Measurements from ENCODE around the gene CUL2. TPM values are rescaled to one million over a fixed set of nuclear protein-coding genes. Genes with fewer than 3 reads are reported as not detected.

CUL2 gene
- total and polyA plus RNA-seq, 8 donors = 2.3 to 31.9 (median 9.2) TPM

DNA sequence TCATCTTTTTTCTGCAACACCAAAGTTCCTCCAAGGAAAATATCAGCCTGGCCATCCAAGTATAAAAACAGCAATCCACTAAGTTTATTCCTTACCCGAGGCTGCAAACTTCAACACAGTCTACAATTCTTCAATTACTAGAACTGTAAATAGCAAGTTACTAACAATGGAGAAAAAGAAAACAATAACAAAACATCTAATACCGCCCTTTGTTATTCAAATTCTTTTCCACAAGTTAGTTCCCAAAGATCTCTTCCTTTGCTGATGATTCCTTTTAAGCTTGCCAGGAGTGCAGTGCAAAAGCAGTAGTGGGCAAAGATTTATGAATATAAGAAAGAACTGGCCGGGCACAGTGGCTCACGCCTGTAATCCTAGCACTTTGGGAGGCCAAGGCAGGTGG, 86.2 kb downstream of the CUL2 start:
- 84 to 91% (median 87%) methylated on average over 4 of the region's 4 CpGs for WGBS, 5 donors
- H3K9me3 ChIP-seq = no peaks in the 10 kb centered on the region
- H3K27me3 ChIP-seq = no peaks in the 10 kb centered on the region
- DNase-seq = no peak
- intact Hi-C loops (cut with DNase I; ENCODE audit: low total_unique reads) = no loop called here
- no peak overlapping the region for H3K27ac ChIP-seq
- peaks cover 0 to 6% (median 2%) of the 10 kb centered on the region in 4 donors for H3K4me1 ChIP-seq
- peaks cover 4 to 20% (median 14%) of the 10 kb centered on the region in 4 donors for H3K36me3 ChIP-seq
- H3K4me3 ChIP-seq = no peak overlapping the region
- TF ChIP-seq EP300 (IDR thresholded peaks at IDR 0.05) (no peak), POLR2AphosphoS5 (IDR thresholded peaks at IDR 0.05) (no peak), POLR2A (IDR thresholded peaks at IDR 0.05) (no peak)
- TF ChIP-seq, protein P1, sequence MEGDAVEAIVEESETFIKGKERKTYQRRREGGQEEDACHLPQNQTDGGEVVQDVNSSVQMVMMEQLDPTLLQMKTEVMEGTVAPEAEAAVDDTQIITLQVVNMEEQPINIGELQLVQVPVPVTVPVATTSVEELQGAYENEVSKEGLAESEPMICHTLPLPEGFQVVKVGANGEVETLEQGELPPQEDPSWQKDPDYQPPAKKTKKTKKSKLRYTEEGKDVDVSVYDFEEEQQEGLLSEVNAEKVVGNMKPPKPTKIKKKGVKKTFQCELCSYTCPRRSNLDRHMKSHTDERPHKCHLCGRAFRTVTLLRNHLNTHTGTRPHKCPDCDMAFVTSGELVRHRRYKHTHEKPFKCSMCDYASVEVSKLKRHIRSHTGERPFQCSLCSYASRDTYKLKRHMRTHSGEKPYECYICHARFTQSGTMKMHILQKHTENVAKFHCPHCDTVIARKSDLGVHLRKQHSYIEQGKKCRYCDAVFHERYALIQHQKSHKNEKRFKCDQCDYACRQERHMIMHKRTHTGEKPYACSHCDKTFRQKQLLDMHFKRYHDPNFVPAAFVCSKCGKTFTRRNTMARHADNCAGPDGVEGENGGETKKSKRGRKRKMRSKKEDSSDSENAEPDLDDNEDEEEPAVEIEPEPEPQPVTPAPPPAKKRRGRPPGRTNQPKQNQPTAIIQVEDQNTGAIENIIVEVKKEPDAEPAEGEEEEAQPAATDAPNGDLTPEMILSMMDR (IDR thresholded peaks at IDR 0.05) = no peak

DNA sequence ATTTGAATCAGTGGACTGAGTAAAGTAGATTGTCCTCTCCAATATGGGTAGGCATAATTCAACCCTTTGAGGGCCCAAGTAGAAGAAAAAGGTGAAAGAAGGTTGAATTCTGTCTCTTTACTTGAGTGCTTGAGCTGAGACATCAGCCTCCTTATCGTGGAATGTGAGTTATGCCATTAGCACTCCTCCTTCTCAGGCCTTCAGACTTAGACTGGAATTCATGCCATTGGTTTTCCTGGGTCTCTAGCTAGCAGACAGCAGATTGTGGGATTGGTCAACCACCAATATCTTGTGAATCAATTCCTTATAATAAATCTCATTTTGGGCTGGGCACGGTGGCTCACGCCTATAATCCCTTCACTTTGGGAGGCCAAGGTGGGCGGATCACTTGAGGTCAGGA, 89.2 kb downstream of the CUL2 start:
- no peak for TF ChIP-seq POLR2AphosphoS5 (IDR thresholded peaks at IDR 0.05)
- no peak for TF ChIP-seq EP300 (IDR thresholded peaks at IDR 0.05)
- no peak for TF ChIP-seq POLR2A (IDR thresholded peaks at IDR 0.05)
- TF ChIP-seq, protein P1 (IDR thresholded peaks at IDR 0.05) = no peak
- DNase-seq = no peak
- H3K4me1 ChIP-seq = peaks cover 0 to under 1% (median 0%) of the 10 kb centered on the region in 4 donors
- H3K9me3 ChIP-seq = no peaks in the 10 kb centered on the region
- peaks cover 0 to 11% (median 2%) of the 10 kb centered on the region in 4 donors for H3K36me3 ChIP-seq
- WGBS, 5 donors = 92 to 99% (median 97%) methylated on average over 4 of the region's 4 CpGs
- intact Hi-C loops (cut with DNase I; ENCODE audit: low total_unique reads) = no loop called here
- H3K27ac ChIP-seq = no peak overlapping the region
- H3K4me3 ChIP-seq = no peak overlapping the region
- no peaks in the 10 kb centered on the region for H3K27me3 ChIP-seq

DNA sequence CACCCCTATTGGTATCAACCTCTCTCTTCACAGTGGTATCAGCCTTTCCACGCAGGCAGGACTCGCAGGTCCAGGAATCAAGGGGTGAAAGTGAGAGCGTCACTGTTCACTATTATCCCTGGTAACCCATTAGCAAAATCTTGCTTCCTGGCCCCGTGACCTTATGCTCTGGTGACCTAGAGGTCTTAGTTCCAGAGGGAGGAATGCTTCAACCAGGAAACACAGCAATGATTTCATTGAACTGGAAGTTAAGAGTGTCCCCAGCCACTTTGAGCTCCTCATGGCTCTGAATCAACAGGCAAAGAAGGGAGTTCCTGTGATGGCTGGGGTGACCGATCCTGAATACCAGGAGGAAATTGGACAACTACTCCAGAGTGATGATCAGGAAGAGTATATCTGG, 90.6 kb downstream of the CUL2 start:
- Histone ChIP-seq H3K4me3 (no peak overlapping the region), H3K27ac (no peak overlapping the region), H3K36me3 (peaks cover 0 to 4% (median under 1%) of the 10 kb centered on the region in 4 donors), H3K4me1 (peaks cover 0 to 6% (median 4%) of the 10 kb centered on the region in 4 donors), H3K27me3 (no peaks in the 10 kb centered on the region), H3K9me3 (no peaks in the 10 kb centered on the region)
- WGBS, 5 donors = 86 to 96% (median 91%) methylated on average over 5 of the region's 5 CpGs
- DNase-seq = no peak
- intact Hi-C loops (cut with DNase I; ENCODE audit: low total_unique reads) = no loop called here
- TF ChIP-seq POLR2AphosphoS5 (IDR thresholded peaks at IDR 0.05) (no peak), POLR2A (IDR thresholded peaks at IDR 0.05) (no peak), EP300 (IDR thresholded peaks at IDR 0.05) (no peak)
- TF ChIP-seq, protein P1 (IDR thresholded peaks at IDR 0.05) = no peak

DNA sequence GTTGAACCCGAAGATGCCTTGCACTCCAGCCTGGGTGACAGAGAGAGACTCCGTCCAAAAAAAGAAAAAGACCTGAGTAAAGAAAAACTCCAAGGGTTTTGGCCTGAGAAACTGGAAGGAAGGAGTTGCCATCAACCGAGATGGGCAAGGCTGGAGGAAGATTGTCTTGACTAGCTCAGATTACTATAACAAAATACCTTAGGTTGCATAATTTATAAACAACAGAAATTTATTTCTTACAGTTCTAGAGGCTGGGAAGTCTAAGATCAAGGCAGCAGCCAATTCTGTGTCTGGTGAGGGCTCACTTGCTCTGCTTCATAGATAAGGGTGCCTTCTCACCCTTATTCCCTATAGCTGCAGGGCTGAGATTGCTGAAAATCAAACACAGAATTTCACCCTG, 91.2 kb downstream of the CUL2 start:
- peaks cover 0 to 12% (median 7%) of the 10 kb centered on the region in 4 donors for H3K4me1 ChIP-seq
- TF ChIP-seq EP300 (IDR thresholded peaks at IDR 0.05) (no peak), POLR2AphosphoS5 (IDR thresholded peaks at IDR 0.05) (no peak), POLR2A (IDR thresholded peaks at IDR 0.05) (no peak)
- TF ChIP-seq, protein P1 (IDR thresholded peaks at IDR 0.05) = no peak
- 86 to 97% (median 95%) methylated on average over 3 of the region's 3 CpGs for WGBS, 5 donors
- no peak overlapping the region for H3K27ac ChIP-seq
- H3K4me3 ChIP-seq = no peak overlapping the region
- H3K27me3 ChIP-seq = no peaks in the 10 kb centered on the region
- peaks cover 0 to 4% (median 0%) of the 10 kb centered on the region in 4 donors for H3K36me3 ChIP-seq
- no peaks in the 10 kb centered on the region for H3K9me3 ChIP-seq
- intact Hi-C loops (cut with DNase I; ENCODE audit: low total_unique reads) = no loop called here
- no peak for DNase-seq
